GM10248 (cell line): ENCODE measurements around the gene KRTAP9-3.
"Not testable (repeated sequence)": the region's sequence is repeated elsewhere in the genome, so short reads cannot be mapped to it uniquely, and the experiment has no call there.

Source experiments
- CTCF ChIA-PET: fragments of 300-600 bp; sonication (Branson Sonifier 250); formaldehyde crosslinking; extraction: SDS; loops from one replicate; lab custom pipeline; 2021; ENCODE audit warnings: antibody characterized with exemption; lab: Yijun Ruan, JAX
- POLR2A ChIA-PET: fragments of 350-650 bp; sonication (Branson Sonifier 250); formaldehyde crosslinking; extraction: SDS; loops from one replicate; lab custom pipeline; 2020; ENCODE audit warnings: antibody characterized with exemption; lab: Yijun Ruan, JAX
- DNase-seq: peaks from one replicate; pipeline ENCODE4 v3.0.0; 2012; ENCODE audit errors: extremely low spot score
- CTCF ChIP-seq: IDR thresholded peaks from 2 replicates; pipeline ENCODE4 v1.5.1; 2012; ENCODE audit warnings: mild to moderate bottlenecking, low read depth; ENCODE audit errors: extremely low read depth, missing control alignments, control extremely low read depth

Gene KRTAP9-3

GRCh38 chr17:41230094-41230493 lies 2.2 kb upstream of the KRTAP9-3 start:
- CTCF ChIA-PET = no interaction called here
- POLR2A ChIA-PET = no interaction called here
- TF ChIP-seq CTCF = no peak
- no peak for DNase-seq

GRCh38 chr17:41231731-41232130 lies 518 bp upstream of the KRTAP9-3 start:
- TF ChIP-seq CTCF = no peak
- no peak for DNase-seq
- ChIA-PET POLR2A (no interaction called here), CTCF (no interaction called here)

GRCh38 chr17:41237116-41237515 lies 4.9 kb downstream of the KRTAP9-3 start:
- CTCF ChIA-PET, POLR2A ChIA-PET: not testable (repeated sequence)

GRCh38 chr17:41237949-41238437 lies 5.7 kb downstream of the KRTAP9-3 start, which contains the start of gene KRTAP9-8:
KRTAP9-8 (plus strand) TSS chr17:41237999; CDS start chr17:41238052, 53 bp downstream.
- POLR2A ChIA-PET, CTCF ChIA-PET, DNase-seq: not testable (repeated sequence)

More at GRCh38 chr17:41237116-41237515, 4.9 kb downstream of the KRTAP9-3 start:
- not testable (repeated sequence) for DNase-seq

GRCh38 chr17:41246995-41247787 lies 14.9 kb downstream of the KRTAP9-3 start:
- CTCF ChIA-PET, POLR2A ChIA-PET, DNase-seq: not testable (repeated sequence)

GRCh38 chr17:41249637-41250240 lies 17.5 kb downstream of the KRTAP9-3 start, which contains the start of gene KRTAP9-4:
KRTAP9-4 (plus strand) TSS chr17:41249687; CDS start chr17:41249721, 34 bp downstream.
- DNase-seq, CTCF ChIA-PET, POLR2A ChIA-PET: not testable (repeated sequence)

- peak; percentile 0 for DNase-seq
- CTCF ChIA-PET = no interaction called here
- POLR2A ChIA-PET = no interaction called here
- no peak for TF ChIP-seq CTCF
These were observed 19.0 kb downstream of the KRTAP9-3 start for GRCh38 chr17:41251261-41251660.

GRCh38 chr17:41254861-41255260 lies 22.6 kb downstream of the KRTAP9-3 start:
- TF ChIP-seq CTCF = no peak
- ChIA-PET CTCF (no interaction called here), POLR2A (no interaction called here)
- peak; percentile 1 for DNase-seq

- CTCF ChIA-PET, POLR2A ChIA-PET: not testable (repeated sequence)
- peak; percentile 0 for DNase-seq
These were observed 23.4 kb downstream of the KRTAP9-3 start, which contains the start of gene KRTAP9-9 for GRCh38 chr17:41255381-41256290. KRTAP9-9 (plus strand) TSS chr17:41255384.
